ENCODE data around the gene HOATZ.

GRCh38 chr11:111500481-111500880 lies 14.1 kb upstream of the HOATZ start:
- TF ChIP-seq CTCF (IDR thresholded peaks at IDR 0.05) = no peak
- no peak for TF ChIP-seq POLR2AphosphoS5 (IDR thresholded peaks at IDR 0.05)
- TF ChIP-seq POLR2A (IDR thresholded peaks at IDR 0.05) = no peak
- no peak for TF ChIP-seq EP300 (IDR thresholded peaks at IDR 0.05; ENCODE audit: low read depth)

Data from transverse colon (tissue), 4 donors.